HepG2 (cell line): ENCODE measurements around the gene TFDP1.

ENCODE experiments used
- CBX2 ChIP-seq, 2 experiments: fragments of 200-600 bp in 1 of 2; sonication (generic); formaldehyde crosslinking in 1 of 2; IDR thresholded peaks; 2 replicates each; pipeline versions ENCODE4 v1.7.0 to v1.8.1; 2018 to 2022; ENCODE audit warnings: low read depth in 2 of 2, low read length in 1 of 2, mild to moderate bottlenecking in 1 of 2, missing genetic modification reagents in 1 of 2
- HOXA3 ChIP-seq: sonication (generic); formaldehyde crosslinking; IDR thresholded peaks from 2 replicates; pipeline ENCODE4 v1.5.0; 2020; ENCODE audit warnings: missing genetic modification reagents

- no peak for TF ChIP-seq HOXA3 (CRISPR knock-in tag)
- TF ChIP-seq CBX2 (IDR thresholded peaks at IDR 0.05; ENCODE audit: low read depth, low read length): no peak
- TF ChIP-seq CBX2 (CRISPR knock-in tag; IDR thresholded peaks at IDR 0.05; ENCODE audit: low read depth): no peak
Observed at GRCh38 chr13:113562085-113562749, 22.3 kb upstream of the TFDP1 start.
